ENCODE measurements around the gene RAD18. TPM values are rescaled to one million over a fixed set of nuclear protein-coding genes. Genes with fewer than 3 reads are reported as not detected.
A peak's percentile ranks its signal among the peaks of the same experiment; 100 is the strongest.

The RAD18 gene
- polyA plus RNA-seq, 1 experiment: 10.7 TPM

DNA sequence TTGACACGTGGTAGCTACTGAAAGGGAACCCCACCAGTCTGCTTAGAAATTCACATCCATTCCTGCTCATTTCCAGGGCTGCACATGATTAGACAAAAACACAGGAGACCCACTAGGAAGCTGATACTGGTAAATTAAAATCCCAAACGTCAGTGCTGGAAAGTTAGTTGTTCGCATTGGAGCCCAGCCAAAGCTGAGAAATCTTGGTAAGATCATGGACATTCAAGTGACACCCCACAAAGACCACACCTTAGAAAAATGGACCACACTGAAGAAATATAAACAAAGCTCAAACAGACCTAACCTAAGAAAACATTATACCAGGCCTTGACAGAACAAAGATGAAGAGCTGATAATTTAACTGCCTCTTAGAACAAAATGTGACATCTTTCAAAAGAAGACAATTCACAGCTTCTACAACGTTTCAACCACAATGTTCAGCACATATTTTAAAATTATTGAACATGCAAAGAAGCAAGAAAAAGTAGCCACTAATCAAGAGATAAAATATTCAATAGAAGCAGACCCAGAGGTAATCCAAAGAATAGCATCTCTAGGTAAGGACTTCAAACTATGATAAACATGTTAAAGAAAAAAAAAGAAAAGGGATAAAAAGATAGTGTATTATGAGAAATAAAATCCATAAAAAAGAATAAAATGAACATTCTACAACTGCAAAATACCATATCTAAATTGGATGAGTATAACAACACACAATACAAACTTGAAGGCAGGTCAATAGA is 20.4 kb downstream of the RAD18 start:
- Histone ChIP-seq H3K9me3 (ENCODE audit: control insufficient read depth, insufficient read depth, low read length) (no peaks in the 10 kb centered on the region), H3K27ac (ENCODE audit: low read depth, low read length) (no peak overlapping the region), H3K27me3 (ENCODE audit: control insufficient read depth, insufficient read depth, low read length) (no peaks in the 10 kb centered on the region), H3K4me3 (ENCODE audit: low read depth, low read length) (no peak overlapping the region)
- no peak for DNase-seq (ENCODE audit: low read depth, low spot score)
- POLR2A ChIA-PET: no interaction called here
- TF ChIP-seq, protein P1, sequence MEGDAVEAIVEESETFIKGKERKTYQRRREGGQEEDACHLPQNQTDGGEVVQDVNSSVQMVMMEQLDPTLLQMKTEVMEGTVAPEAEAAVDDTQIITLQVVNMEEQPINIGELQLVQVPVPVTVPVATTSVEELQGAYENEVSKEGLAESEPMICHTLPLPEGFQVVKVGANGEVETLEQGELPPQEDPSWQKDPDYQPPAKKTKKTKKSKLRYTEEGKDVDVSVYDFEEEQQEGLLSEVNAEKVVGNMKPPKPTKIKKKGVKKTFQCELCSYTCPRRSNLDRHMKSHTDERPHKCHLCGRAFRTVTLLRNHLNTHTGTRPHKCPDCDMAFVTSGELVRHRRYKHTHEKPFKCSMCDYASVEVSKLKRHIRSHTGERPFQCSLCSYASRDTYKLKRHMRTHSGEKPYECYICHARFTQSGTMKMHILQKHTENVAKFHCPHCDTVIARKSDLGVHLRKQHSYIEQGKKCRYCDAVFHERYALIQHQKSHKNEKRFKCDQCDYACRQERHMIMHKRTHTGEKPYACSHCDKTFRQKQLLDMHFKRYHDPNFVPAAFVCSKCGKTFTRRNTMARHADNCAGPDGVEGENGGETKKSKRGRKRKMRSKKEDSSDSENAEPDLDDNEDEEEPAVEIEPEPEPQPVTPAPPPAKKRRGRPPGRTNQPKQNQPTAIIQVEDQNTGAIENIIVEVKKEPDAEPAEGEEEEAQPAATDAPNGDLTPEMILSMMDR (IDR thresholded peaks at IDR 0.05; ENCODE audit: low read depth, low read length): no peak
- CTCF ChIA-PET: interaction anchor here (1.5 to 9.1 kb wide), 2 partner anchors 12 to 173 kb away, joined by 4 to 78 read pairs; partner anchors contain the start of gene OXTR

DNA sequence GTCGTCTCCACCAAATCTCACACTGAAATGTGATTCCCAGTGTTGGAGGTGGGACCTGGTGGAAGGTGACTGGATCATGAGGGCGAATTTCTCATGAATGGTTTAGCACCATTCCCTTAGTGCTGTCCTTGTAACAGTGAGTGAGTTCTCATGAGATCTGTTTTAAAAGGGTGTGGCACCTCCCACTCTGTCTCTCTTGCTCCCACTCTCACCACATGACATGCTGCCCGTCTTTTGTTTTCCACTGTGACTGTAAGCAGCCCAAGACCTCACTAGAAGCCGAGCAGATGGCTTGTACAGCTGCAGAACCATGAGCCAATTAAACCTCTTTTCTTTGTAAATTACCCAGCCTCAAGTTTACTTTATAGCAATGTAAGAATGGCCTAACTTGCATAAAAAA is 21.2 kb downstream of the RAD18 start:
- H3K4me3 ChIP-seq (ENCODE audit: low read depth, low read length): no peak overlapping the region
- DNase-seq (ENCODE audit: low read depth, low spot score): no peak
- POLR2A ChIA-PET: no interaction called here
- no peak overlapping the region for H3K27ac ChIP-seq (ENCODE audit: low read depth, low read length)
- no peaks in the 10 kb centered on the region for H3K27me3 ChIP-seq (ENCODE audit: control insufficient read depth, insufficient read depth, low read length)
- H3K9me3 ChIP-seq (ENCODE audit: control insufficient read depth, insufficient read depth, low read length): no peaks in the 10 kb centered on the region
- TF ChIP-seq, protein P1 (IDR thresholded peaks at IDR 0.05; ENCODE audit: low read depth, low read length): no peak
- CTCF ChIA-PET: interaction anchor here (1.5 to 9.1 kb wide), 2 partner anchors 13 to 172 kb away, joined by 4 to 78 read pairs; partner anchors contain the start of gene OXTR

DNA sequence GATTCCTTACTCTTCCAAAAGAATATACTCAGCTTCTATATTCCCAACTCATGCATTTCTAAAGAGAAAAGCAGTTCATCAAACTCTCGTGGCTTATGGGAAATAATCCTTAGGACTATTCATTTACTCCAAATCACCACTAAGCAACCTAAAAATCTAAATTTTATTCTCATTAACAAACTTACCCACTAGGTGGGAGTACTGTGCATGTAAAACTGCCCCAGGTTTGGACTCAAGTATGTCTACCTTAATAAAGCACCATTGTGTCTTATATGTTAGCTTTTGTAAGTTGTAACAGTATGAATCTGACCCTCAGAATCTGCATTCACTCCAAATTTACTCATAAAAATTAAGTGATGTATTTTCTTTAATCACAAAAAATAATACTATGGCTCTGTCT is 25.3 kb downstream of the RAD18 start:
- CTCF ChIA-PET: interaction anchor here (0.7 to 9.1 kb wide), 8 partner anchors 9 to 168 kb away, joined by 3 to 78 read pairs (median 4); partner anchors contain the start of gene OXTR

DNA sequence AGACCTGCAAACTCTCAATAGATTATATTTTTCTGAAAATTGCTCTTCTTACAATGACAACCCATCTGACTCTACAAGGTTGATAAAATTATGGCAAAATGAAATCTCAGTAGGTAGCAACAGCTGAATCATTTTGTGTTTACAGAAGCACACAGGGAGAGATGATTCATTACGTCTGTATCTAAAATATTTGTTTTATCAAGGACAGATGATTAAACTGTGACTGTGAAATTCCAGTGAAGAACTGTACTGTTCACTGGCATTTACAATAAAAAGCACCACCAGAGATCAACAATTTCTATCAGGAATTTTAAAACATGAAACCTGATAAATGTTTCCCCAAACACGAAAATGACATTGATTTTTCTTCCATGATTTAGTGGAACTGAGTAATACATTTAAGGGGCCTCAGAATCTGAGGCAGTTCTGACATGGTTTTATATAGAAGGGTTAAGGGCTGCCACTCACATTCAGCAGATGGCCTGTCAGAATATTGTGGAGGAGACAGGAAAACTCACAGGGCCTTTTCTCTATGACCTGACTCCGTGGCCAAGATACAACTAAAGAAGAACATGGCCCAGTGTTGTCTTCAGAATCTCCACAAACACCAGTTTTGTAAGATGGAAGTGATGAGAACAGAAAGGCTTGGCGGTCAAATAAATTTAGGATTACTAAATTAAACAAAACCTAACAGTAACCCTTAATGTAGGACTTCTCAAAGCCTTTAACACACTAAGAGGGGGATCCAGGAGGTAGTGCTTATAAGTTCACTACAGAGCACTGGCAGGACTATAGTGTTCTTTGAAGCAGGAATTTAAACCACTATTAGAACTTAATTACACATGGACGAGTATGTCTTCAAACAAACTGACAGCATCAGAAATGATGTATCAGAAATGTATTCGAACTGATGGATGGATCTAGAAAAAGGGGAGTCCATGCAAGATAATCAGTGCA is 25.9 kb downstream of the RAD18 start:
- POLR2A ChIA-PET: interaction anchor here (1.0 to 1.1 kb wide), 2 partner anchors 23 to 168 kb away, joined by 3 to 4 read pairs; partner anchors contain the start of gene OXTR
- CTCF ChIA-PET: interaction anchor here (0.7 to 9.1 kb wide), 9 partner anchors 9 to 274 kb away, joined by 3 to 78 read pairs (median 4); partner anchors contain the start of gene OXTR
- peak overlapping the region; percentile 77 for H3K27ac ChIP-seq (ENCODE audit: low read depth, low read length)
- TF ChIP-seq, protein P1 (IDR thresholded peaks at IDR 0.05; ENCODE audit: low read depth, low read length): no peak
- peak; percentile 52 for DNase-seq (ENCODE audit: low read depth, low spot score)
- no peaks in the 10 kb centered on the region for H3K27me3 ChIP-seq (ENCODE audit: control insufficient read depth, insufficient read depth, low read length)
- H3K9me3 ChIP-seq (ENCODE audit: control insufficient read depth, insufficient read depth, low read length): no peaks in the 10 kb centered on the region
- H3K4me3 ChIP-seq (ENCODE audit: low read depth, low read length): no peak overlapping the region

More for the DNA sequence above, 25.3 kb downstream of the RAD18 start:
- POLR2A ChIA-PET: no interaction called here
- no peak overlapping the region for H3K4me3 ChIP-seq (ENCODE audit: low read depth, low read length)
- H3K27me3 ChIP-seq (ENCODE audit: control insufficient read depth, insufficient read depth, low read length): no peaks in the 10 kb centered on the region
- TF ChIP-seq, protein P1 (IDR thresholded peaks at IDR 0.05; ENCODE audit: low read depth, low read length): peak; percentile 48
- no peak overlapping the region for H3K27ac ChIP-seq (ENCODE audit: low read depth, low read length)
- H3K9me3 ChIP-seq (ENCODE audit: control insufficient read depth, insufficient read depth, low read length): no peaks in the 10 kb centered on the region
- DNase-seq (ENCODE audit: low read depth, low spot score): no peak
